HG03097 (cell line): ENCODE results near the gene HPCAL4.

Source experiments
- ATAC-seq: cut with Tn5 transposase; IDR thresholded peaks from one replicate; pipeline ENCODE4 v1.9.1; 2021; ENCODE audit not compliant: unreplicated experiment, low FRiP score

Gene HPCAL4

GRCh38 chr1:39678889-39679288, 12.3 kb downstream of the HPCAL4 start:
- no peak for ATAC-seq

GRCh38 chr1:39677645-39678044, 13.6 kb downstream of the HPCAL4 start:
- no peak for ATAC-seq

GRCh38 chr1:39676948-39677548, 14.2 kb downstream of the HPCAL4 start:
- no peak for ATAC-seq

- ATAC-seq = no peak
Observed at GRCh38 chr1:39675220-39675619, 16.0 kb downstream of the HPCAL4 start.

- ATAC-seq = no peak
Observed at GRCh38 chr1:39673215-39673614, 18.0 kb downstream of the HPCAL4 start.

GRCh38 chr1:39672551-39672947, 18.7 kb downstream of the HPCAL4 start:
- no peak for ATAC-seq

- no peak for ATAC-seq
Observed at GRCh38 chr1:39671793-39672550, 19.3 kb downstream of the HPCAL4 start, which contains the start of gene NT5C1A. TSS of gene NT5C1A (minus strand) at chr1:39672107. CDS start at chr1:39672038, 69 bp downstream.

GRCh38 chr1:39671433-39671792, 19.8 kb downstream of the HPCAL4 start:
- ATAC-seq = no peak

- no peak for ATAC-seq
Observed at GRCh38 chr1:39670689-39671088, 20.5 kb downstream of the HPCAL4 start.

GRCh38 chr1:39668894-39669293, 22.3 kb downstream of the HPCAL4 start:
- no peak for ATAC-seq

- no peak for ATAC-seq
Observed at GRCh38 chr1:39668111-39668510, 23.1 kb downstream of the HPCAL4 start.

GRCh38 chr1:39666772-39667171, 24.5 kb downstream of the HPCAL4 start:
- peak; percentile 54 for ATAC-seq

GRCh38 chr1:39663559-39663958, 27.7 kb downstream of the HPCAL4 start:
- no peak for ATAC-seq

- ATAC-seq = no peak
Observed at GRCh38 chr1:39662861-39663260, 28.4 kb downstream of the HPCAL4 start.

- ATAC-seq = no peak
Observed at GRCh38 chr1:39659538-39659937, 31.7 kb downstream of the HPCAL4 start.

GRCh38 chr1:39659110-39659509, 32.1 kb downstream of the HPCAL4 start:
- no peak for ATAC-seq

- ATAC-seq = no peak
Observed at GRCh38 chr1:39657923-39658485, 33.2 kb downstream of the HPCAL4 start.

GRCh38 chr1:39657402-39657801, 33.8 kb downstream of the HPCAL4 start:
- no peak for ATAC-seq

- no peak for ATAC-seq
Observed at GRCh38 chr1:39656391-39656790, 34.8 kb downstream of the HPCAL4 start.

GRCh38 chr1:39655578-39656268, 35.5 kb downstream of the HPCAL4 start:
- no peak for ATAC-seq

- no peak for ATAC-seq
Observed at GRCh38 chr1:39654291-39654690, 36.9 kb downstream of the HPCAL4 start.
